ENCODE results near the gene IKBKG. TPM values are rescaled to one million over a fixed set of nuclear protein-coding genes. Genes with fewer than 3 reads are reported as not detected.

Gene IKBKG
- total and polyA plus RNA-seq, 2 of the 4 experiments (the other 2 are of a cell fraction): 16.5 to 38.2 TPM

DNA sequence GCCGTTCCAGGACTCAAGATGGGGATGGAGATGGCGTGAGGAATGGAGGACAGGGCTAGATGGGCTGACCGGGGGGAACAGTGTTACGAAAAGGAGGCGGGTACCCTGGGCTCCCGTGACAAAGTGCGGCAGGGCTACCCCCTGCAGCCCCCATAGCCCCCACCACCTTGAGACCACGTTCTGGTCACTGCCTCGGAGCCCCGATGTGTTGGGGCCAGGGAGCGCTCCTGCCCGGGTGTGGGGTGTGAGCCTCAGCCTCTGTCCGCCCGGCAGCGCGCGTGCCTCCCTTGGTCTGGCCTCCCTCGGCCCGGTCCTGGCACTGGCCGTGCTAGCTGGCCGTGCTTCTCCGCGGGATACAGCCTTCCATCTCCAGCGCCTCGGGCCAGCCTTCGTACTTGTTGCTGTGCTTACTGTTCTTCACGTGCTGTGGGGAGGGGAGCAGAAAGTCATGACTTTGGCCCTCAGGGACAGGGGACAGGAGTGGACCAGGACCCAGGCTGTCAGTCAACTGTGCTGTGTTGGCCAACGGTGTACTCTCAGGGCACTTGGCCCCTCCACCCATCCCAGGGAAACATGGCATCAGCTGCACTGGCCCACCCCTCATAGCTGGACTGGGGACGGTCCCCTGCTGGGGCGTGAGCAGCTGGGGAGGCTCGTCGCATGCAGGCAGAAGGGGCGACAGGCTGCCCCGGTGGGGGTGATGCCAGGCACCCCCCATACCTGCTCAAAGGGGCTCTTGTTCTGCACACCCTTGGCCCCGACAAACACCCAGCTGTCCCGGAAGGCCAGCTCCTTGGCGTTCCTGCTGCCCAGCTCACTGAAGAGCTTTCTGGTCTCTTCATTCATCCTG, 40.7 kb upstream of the IKBKG start (continued):
- no peak for TF ChIP-seq NFE2L2 (IDR thresholded peaks at IDR 0.05; ENCODE audit: low read depth, low read length)

DNA sequence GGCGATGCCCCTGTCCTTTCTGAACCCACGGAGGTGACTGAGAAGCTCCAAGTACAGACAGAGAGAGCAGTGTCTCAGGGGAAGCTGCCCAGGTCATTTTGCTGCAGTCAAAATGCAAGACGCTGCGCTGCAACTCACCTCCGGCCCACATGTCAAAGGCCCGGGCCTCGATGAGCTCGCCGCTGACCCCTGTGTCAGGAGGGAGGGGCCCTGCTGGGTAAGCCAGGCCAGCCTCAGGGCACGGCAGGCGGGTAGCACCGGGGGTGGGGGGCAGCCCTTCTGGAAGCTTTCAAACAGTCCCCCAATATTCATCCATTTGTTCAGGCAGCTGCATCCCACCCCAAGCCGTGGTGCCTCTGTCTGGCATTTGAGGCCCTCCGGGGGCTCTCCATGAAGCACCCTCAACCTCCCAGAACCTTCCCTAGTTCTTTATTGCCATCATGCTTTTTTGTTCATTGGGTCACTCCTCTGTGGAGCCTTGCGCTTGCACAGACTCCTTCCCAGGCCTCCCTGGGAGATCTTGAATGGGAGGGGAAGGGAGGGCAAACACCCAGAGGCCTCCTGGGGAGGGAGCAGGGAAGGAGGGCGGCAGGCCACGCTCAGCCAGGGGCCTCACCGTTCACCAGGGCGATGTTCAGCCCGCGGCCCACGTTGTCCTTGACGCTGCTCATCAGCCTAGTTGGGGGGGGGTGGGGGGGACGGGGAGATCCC, 39.6 kb upstream of the IKBKG start:
- no peak for ATAC-seq (ENCODE audit: low read depth)
- Histone ChIP-seq H3K23ac (ENCODE audit: low read depth, low read length) (no peak overlapping the region), H3K27me3 (ENCODE audit: control insufficient read depth, insufficient read depth, low read length) (no peaks in the 10 kb centered on the region), H3K79me1 (ENCODE audit: low read depth in 1 of 2, low read length in 2 of 2) (peaks cover 0 to 2% of the 10 kb centered on the region in 2 experiments; a peak in 2 of 4 replicates), H3K9me3 (ENCODE audit: control insufficient read depth, insufficient read depth, low read length) (peaks cover 3% of the 10 kb centered on the region; the same call in 1 of the 2 replicates), H2BK5ac (ENCODE audit: low read depth, low read length, poor library complexity, severe bottlenecking) (no peak overlapping the region), H3K56ac (ENCODE audit: extremely low read depth, insufficient read depth, low read length) (no peak overlapping the region), H3K27ac (ENCODE audit: insufficient read depth, low read length) (no peak overlapping the region), H4K20me1 (ENCODE audit: insufficient read depth, low read length) (no peaks in the 10 kb centered on the region), H3K4me2 (ENCODE audit: low read depth, low read length) (no peak overlapping the region), H4K8ac (ENCODE audit: low read depth in 2 of 2, low read length in 2 of 2) (no peak overlapping the region), H3K18ac (ENCODE audit: low read depth, low read length) (no peak overlapping the region), H3K9me1 (ENCODE audit: insufficient read depth, low read length) (peaks cover 4% of the 10 kb centered on the region), H3K14ac (replicated peaks; ENCODE audit: low read depth, low read length) (no peak overlapping the region), H3K4me1 (ENCODE audit: control insufficient read depth, insufficient read depth, low read length) (peaks cover 2% of the 10 kb centered on the region; the same call in 1 of the 2 replicates), H2AK9ac (replicated peaks; ENCODE audit: low read depth, low read length, poor library complexity) (no peak overlapping the region), H2BK120ac (ENCODE audit: low read depth, low read length) (no peak overlapping the region), H4K91ac (ENCODE audit: insufficient read depth, low read depth, low read length) (no peak overlapping the region), H2AK5ac (ENCODE audit: low read depth, low read length) (no peak overlapping the region), H4K5ac (ENCODE audit: low read depth, low read length) (no peak overlapping the region), H2BK20ac (ENCODE audit: low read depth, low read length) (no peak overlapping the region), H2AFZ (replicated peaks; ENCODE audit: low read length, poor library complexity) (no peak overlapping the region), H3K4me3 (ENCODE audit: insufficient read depth, low read depth, low read length) (no peak overlapping the region), H3K9ac (ENCODE audit: low read depth, low read length) (no peak overlapping the region), H3K4ac (ENCODE audit: low read depth, low read length) (no peak overlapping the region), H3K36me3 (ENCODE audit: control insufficient read depth, insufficient read depth, low read length) (peaks cover 10% of the 10 kb centered on the region; the same call in 1 of the 2 replicates), H2BK15ac (ENCODE audit: low read depth, low read length) (no peak overlapping the region)
- 62% methylated on average over 3 of the region's 24 CpGs; no CpG with 5 or more reads in 1 of the 2 experiments for WGBS, 2 experiments (ENCODE audit: extremely low coverage in 2 of 2, insufficient read length in 1 of 2)
- no TSS peak for BruUV-seq (replicated peaks)
- in situ Hi-C loops (cut with MboI; ENCODE audit: low sequenced_read_pairs) (no loop called here), dilution Hi-C loops (cut with HindIII; ENCODE audit: low sequenced_read_pairs, unreplicated experiment) (no loop called here), intact Hi-C loops (cut with micrococcal nuclease) (no loop called here)
- ChIA-PET CTCF (no interaction called here), POLR2A (ENCODE audit: unreplicated experiment) (no interaction called here)
- no peak for DNase-seq
- TF ChIP-seq CHD1 (IDR thresholded peaks at IDR 0.05; ENCODE audit: low read depth, low read length) (no peak), RAD21 (IDR thresholded peaks at IDR 0.05; ENCODE audit: low read length) (no peak), MXI1 (IDR thresholded peaks at IDR 0.05; ENCODE audit: borderline replicate concordance, low read depth, low read length) (no peak), SMC3 (IDR thresholded peaks at IDR 0.05; ENCODE audit: low read depth, low read length) (no peak), MAFK (IDR thresholded peaks at IDR 0.05; ENCODE audit: low read depth, low read length) (no peak), RFX5 (IDR thresholded peaks at IDR 0.05; ENCODE audit: low read depth, low read length) (no peak), RCOR1 (IDR thresholded peaks at IDR 0.05; ENCODE audit: insufficient replicate concordance, low read length) (no peak), CEBPB (IDR thresholded peaks at IDR 0.05; ENCODE audit: low read depth, low read length) (no peak)
- TF ChIP-seq, protein P1, sequence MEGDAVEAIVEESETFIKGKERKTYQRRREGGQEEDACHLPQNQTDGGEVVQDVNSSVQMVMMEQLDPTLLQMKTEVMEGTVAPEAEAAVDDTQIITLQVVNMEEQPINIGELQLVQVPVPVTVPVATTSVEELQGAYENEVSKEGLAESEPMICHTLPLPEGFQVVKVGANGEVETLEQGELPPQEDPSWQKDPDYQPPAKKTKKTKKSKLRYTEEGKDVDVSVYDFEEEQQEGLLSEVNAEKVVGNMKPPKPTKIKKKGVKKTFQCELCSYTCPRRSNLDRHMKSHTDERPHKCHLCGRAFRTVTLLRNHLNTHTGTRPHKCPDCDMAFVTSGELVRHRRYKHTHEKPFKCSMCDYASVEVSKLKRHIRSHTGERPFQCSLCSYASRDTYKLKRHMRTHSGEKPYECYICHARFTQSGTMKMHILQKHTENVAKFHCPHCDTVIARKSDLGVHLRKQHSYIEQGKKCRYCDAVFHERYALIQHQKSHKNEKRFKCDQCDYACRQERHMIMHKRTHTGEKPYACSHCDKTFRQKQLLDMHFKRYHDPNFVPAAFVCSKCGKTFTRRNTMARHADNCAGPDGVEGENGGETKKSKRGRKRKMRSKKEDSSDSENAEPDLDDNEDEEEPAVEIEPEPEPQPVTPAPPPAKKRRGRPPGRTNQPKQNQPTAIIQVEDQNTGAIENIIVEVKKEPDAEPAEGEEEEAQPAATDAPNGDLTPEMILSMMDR (conservative IDR thresholded peaks at IDR 0.05; ENCODE audit: low read depth, low read length): no peak
- TF ChIP-seq, protein P2, sequence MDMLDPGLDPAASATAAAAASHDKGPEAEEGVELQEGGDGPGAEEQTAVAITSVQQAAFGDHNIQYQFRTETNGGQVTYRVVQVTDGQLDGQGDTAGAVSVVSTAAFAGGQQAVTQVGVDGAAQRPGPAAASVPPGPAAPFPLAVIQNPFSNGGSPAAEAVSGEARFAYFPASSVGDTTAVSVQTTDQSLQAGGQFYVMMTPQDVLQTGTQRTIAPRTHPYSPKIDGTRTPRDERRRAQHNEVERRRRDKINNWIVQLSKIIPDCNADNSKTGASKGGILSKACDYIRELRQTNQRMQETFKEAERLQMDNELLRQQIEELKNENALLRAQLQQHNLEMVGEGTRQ (IDR thresholded peaks at IDR 0.05; ENCODE audit: low read depth, low read length): no peak
